Cardiac septum (tissue), 1 donor: ENCODE data around the gene CCDC150. TPM values are rescaled to one million over a fixed set of nuclear protein-coding genes. Genes with fewer than 3 reads are reported as not detected.
"Not testable (repeated sequence)": the region's sequence is repeated elsewhere in the genome, so short reads cannot be mapped to it uniquely, and the experiment has no call there.

Experiments used
- DNase-seq: peaks from one replicate; pipeline ENCODE4 v3.0.0-alpha.2; 2020; ENCODE audit warnings: low spot score
- intact Hi-C: fragments of 100-400 bp; cut with DNase I; formaldehyde crosslinking; loops from one replicate; pipeline ENCODE4 v1.14.0; 2022
- total RNA-seq: library from RNA; stranded (reverse); fragmentation: NEBNext Ultra II Directional; extraction: Animal tissue kit (Norgen Biotek cat#: 25700); gene quantifications from one replicate; pipeline ENCODE4 v1.2.1, GENCODE V29; 2021
- donor health status: DM: no; HTN: no; CAD: no.

CCDC150 gene
- total RNA-seq, 1 donor from 2014 or later, result 1.5 TPM

GRCh38 chr2:196696423-196697079 lies 57.0 kb downstream of the CCDC150 start:
- intact Hi-C loops, result no loop called here
- DNase-seq, result no peak

DNA sequence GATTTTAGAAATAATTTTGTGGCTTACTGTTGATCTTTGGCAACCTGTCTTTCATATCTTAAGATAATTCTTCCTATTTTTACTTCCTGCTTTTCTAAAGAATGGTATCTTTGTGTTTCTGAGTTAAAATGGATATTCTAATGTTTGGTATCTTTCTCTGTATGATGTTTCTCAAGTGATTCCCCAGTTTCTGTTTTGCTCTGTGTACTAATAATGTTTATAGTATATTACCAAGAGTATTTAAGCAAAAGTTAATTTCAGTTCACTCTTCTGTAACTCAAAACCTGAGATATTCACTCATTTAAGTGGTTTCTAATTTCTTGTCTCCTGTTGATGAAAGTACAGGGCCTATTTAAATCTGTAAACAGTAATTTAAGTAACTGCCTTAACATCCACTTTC lies 58.3 kb downstream of the CCDC150 start:
- no peak for DNase-seq
- intact Hi-C loops, result no loop called here

GRCh38 chr2:196702641-196703040 lies 63.1 kb downstream of the CCDC150 start:
- intact Hi-C loops, result no loop called here
- no peak for DNase-seq

DNA sequence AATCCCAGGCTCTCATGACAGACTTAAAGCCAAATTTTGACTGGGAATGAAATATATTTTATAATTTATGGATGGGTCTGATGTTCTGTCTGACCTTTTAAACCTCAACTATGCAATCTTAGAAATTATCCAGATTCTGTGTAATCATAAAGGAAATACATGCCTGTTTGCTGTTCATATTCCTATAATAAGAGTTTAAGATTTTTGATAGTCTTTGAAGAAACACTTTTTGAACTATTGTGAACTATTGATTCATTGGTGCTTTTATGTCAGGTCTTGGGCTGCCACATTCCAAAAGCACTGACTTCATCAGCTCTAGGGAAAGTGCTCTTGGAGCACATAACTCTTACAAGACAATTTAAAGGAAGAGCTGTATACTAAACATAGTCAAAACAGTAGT lies 64.2 kb downstream of the CCDC150 start:
- intact Hi-C loops, result no loop called here
- DNase-seq, result no peak

GRCh38 chr2:196710056-196710455 lies 70.5 kb downstream of the CCDC150 start:
- intact Hi-C loops, DNase-seq: not testable (repeated sequence)

DNA sequence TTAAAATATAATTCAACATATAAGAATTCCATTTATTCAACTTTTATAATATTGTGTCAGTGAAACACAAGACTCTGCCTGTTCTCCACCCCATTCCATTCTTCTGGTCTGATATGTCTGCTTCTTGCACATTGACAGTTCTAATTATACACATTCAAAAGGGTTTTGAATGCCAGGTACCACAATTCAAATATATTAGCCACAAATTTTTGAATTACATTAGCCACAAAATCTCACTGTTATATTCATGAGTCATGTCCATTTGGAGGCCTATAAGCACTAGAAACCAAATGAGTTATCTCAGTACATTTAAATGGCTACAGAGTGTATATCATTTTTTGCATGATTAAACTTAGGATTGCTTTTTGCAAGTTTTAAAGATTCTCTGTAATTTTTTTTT lies 72.1 kb downstream of the CCDC150 start:
- no peak for DNase-seq
- intact Hi-C loops, result no loop called here

GRCh38 chr2:196712867-196713266 lies 73.4 kb downstream of the CCDC150 start:
- DNase-seq, result no peak
- intact Hi-C loops, result no loop called here

GRCh38 chr2:196718419-196719109 lies 79.0 kb downstream of the CCDC150 start:
- intact Hi-C loops, result no loop called here

GRCh38 chr2:196719110-196719872 lies 79.8 kb downstream of the CCDC150 start:
- intact Hi-C loops, result no loop called here
- no peak for DNase-seq

More at GRCh38 chr2:196718419-196719109, 79.0 kb downstream of the CCDC150 start:
- no peak for DNase-seq

DNA sequence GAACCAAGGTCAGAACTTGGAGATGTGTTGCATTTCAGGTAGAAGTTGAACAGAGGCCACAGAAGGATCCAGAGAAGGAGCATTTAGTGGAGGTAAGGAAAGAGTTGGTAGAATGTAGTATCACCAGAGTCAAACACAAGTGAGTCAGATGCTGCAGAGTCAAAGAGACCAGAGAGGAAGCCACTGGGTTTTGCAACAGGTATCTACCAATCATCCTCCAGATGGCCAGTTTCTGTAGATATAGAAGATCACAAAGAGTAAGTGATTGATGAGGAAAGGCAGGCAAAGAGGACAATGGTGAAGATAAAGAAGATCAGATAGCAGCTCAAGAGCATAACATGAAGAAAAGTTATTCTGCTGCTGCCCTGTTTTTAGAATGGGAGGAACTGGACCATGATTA lies 84.1 kb downstream of the CCDC150 start:
- intact Hi-C loops, result no loop called here
- DNase-seq, result no peak

- intact Hi-C loops, result no loop called here
- DNase-seq, result no peak
Measured at GRCh38 chr2:196725218-196725617, 85.7 kb downstream of the CCDC150 start.

DNA sequence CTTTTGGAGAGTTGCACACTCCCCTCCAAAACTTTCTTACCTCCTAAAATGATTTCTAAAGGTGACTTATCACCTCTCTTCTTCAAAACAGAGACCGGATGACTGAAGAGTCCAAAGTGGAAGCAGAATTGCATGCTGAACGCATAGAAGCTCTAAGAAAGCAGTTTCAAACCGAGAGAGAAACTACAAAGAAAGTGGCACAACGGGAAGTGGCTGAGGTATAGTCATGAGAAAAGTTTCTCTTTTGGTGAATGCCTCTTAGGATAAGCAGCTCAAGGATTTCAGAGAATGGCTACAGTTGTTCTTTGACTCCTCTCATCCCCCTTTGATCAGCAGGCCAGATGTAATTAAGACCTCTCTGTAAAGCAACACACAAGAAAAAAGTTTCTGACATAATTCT lies 86.4 kb downstream of the CCDC150 start:
- DNase-seq, result no peak
- intact Hi-C loops, result no loop called here

DNA sequence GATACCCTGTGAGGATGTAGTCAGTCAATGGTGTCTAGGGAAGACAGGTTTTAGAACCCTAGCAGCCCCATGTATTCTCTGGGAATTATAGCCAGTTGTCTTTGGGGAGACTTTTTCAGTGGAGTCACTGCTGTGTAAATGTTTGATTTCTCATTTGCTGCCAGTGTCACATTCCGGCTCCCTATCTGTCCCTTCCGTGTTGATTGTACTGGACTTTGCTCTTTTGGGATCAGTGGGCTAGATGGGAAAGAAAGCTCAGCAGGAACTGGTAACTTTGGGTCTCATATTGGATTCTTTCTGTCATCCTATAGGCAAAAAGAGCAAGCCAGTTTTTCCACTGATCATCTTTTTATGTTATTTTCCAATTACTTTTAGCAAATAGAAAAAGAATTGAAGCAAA lies 89.9 kb downstream of the CCDC150 start:
- no peak for DNase-seq
- intact Hi-C loops, result no loop called here

- intact Hi-C loops, DNase-seq: not testable (repeated sequence)
Measured at GRCh38 chr2:196736646-196737045, 97.1 kb downstream of the CCDC150 start.

DNA sequence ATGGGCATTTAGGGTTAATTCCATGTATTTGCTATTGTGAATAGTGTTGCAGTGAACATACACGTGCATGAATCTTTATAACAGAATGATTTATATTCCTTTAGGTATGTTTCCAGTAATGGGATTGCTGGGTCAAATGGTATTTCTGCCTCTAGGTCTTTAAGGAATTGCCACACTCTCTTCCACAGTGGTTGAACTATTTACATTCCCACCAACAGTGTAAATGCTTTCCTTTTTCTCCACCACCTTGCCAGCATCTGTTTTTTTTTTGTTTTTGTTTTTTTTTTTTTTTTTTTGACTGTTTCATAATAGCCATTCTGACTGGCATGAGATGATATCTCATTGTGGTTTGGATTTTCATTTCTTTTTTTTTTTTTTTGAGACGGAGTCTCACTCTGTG lies 97.5 kb downstream of the CCDC150 start:
- intact Hi-C loops, result no loop called here
- no peak for DNase-seq

GRCh38 chr2:196739031-196739430 lies 99.5 kb downstream of the CCDC150 start:
- no peak for DNase-seq
- intact Hi-C loops, result no loop called here

DNA sequence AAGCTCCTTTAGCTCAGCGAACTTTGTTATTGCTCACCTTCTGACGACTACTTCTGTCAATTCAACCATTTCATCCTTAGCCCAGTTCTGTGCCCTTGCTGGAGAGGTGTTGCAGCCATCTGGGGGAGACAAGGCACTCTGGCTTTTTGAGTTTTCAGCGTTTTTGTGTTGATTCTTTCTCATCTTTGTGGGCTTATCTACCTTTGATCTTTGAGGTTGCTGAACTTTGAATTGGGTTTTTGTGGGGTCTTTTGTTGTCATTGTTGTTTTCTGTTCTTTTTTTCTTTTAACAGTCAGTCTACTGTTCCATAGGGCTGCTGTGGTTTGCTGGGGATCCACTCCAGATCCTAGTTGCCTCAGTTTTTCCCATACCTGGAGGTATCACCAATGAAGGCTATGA lies 102.7 kb downstream of the CCDC150 start:
- intact Hi-C loops, result no loop called here

GRCh38 chr2:196742685-196743084 lies 103.2 kb downstream of the CCDC150 start:
- intact Hi-C loops, result no loop called here
- DNase-seq, result no peak

More for the DNA sequence above, 102.7 kb downstream of the CCDC150 start:
- no peak for DNase-seq

- no peak for DNase-seq
- intact Hi-C loops, result no loop called here
Measured at GRCh38 chr2:196743165-196743564, 103.7 kb downstream of the CCDC150 start.

GRCh38 chr2:196745711-196746110 lies 106.2 kb downstream of the CCDC150 start:
- intact Hi-C loops, result no loop called here
- no peak for DNase-seq

DNA sequence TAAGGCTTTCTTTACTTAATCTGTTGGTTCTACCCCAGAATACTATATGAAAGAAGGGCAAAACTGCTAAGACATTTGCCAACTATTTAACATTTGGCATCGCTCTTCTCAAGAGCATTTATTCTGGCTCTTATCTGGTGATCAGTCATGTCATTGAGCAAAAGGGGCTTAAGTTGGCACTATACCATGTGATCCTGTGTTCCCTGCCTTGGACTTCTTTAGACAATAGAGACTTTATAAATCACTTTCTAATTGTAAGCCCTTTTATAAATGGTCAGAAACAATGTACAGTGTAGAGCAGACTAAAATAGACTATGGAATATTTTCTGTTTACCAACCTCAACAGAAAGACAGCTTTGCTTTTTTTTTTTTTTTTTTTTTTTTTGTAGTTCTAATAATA lies 107.9 kb downstream of the CCDC150 start:
- DNase-seq, result no peak
- intact Hi-C loops, result no loop called here
